ENCODE data around the gene MYO1D. TPM values are rescaled to one million over a fixed set of nuclear protein-coding genes. Genes with fewer than 3 reads are reported as not detected.

The MYO1D gene
- total RNA-seq, 1 experiment from 2014 or later = 35.7 TPM

- TF ChIP-seq FOSL1 (IDR thresholded peaks at IDR 0.05; ENCODE audit: low read depth) (no peak), EGR1 (IDR thresholded peaks at IDR 0.05; ENCODE audit: low read depth) (no peak), CBX3 (IDR thresholded peaks at IDR 0.05; ENCODE audit: low read depth) (no peak), JUND (IDR thresholded peaks at IDR 0.05) (no peak), REST (IDR thresholded peaks at IDR 0.05; ENCODE audit: low read depth) (no peak), POLR2AphosphoS5 (IDR thresholded peaks at IDR 0.05; ENCODE audit: low read depth, low read length) (no peak), RAD21 (IDR thresholded peaks at IDR 0.05; ENCODE audit: low read depth) (no peak), ATF3 (IDR thresholded peaks at IDR 0.05) (no peak)
- H4K20me1 ChIP-seq (ENCODE audit: insufficient read depth) = no peaks in the 10 kb centered on the region
- intact Hi-C loops (cut with micrococcal nuclease) = no loop called here
- POLR2A ChIA-PET = no interaction called here
- no peak overlapping the region for H3K4me2 ChIP-seq (ENCODE audit: low read length)
- H3K4me1 ChIP-seq (ENCODE audit: control insufficient read depth in 1 of 2, insufficient read depth in 2 of 2, low read length in 2 of 2) = no peaks in the 10 kb centered on the region
- RAD21 ChIA-PET (ENCODE audit: low non-redundant PET in 1 of 2, low total read pairs in 2 of 2, uncharacterized antibody in 2 of 2, unreplicated experiment in 2 of 2) = no interaction called here
- H3K27me3 ChIP-seq (ENCODE audit: insufficient read depth, low read length) = no peaks in the 10 kb centered on the region
- BruUV-seq (replicated peaks) = no TSS peak
- H3K4me3 ChIP-seq (replicated peaks in 1 of 2; ENCODE audit: low read depth in 1 of 2, low read length in 2 of 2) = no peak overlapping the region
- DNase-seq (ENCODE audit: low read depth, low spot score) = no peak
- no peak overlapping the region for H3K27ac ChIP-seq (ENCODE audit: low read depth, low read length)
- CTCF ChIA-PET = no interaction called here
- H3K9me2 ChIP-seq (ENCODE audit: insufficient read depth) = no peaks in the 10 kb centered on the region
- H2AFZ ChIP-seq (ENCODE audit: low read depth, low read length, poor library complexity, severe bottlenecking) = no peak overlapping the region
- no peak overlapping the region for H3K9ac ChIP-seq (ENCODE audit: low read length)
- no peak for ATAC-seq
- no peaks in the 10 kb centered on the region for H3K9me3 ChIP-seq (ENCODE audit: control insufficient read depth in 1 of 2, insufficient read depth in 1 of 2, low read depth in 1 of 2, low read length in 2 of 2)
- H3K79me2 ChIP-seq (ENCODE audit: insufficient read depth, low read length) = no peaks in the 10 kb centered on the region
- no peaks in the 10 kb centered on the region for H3K36me3 ChIP-seq (ENCODE audit: control insufficient read depth in 1 of 2, insufficient read depth in 2 of 2, low read length in 2 of 2)
Measured at GRCh38 chr17:32742681-32743538, 134.0 kb downstream of the MYO1D start.

All from HCT116 (cell line).